ENCODE results near the gene KRTAP19-1.
"Not testable (repeated sequence)": the region's sequence is repeated elsewhere in the genome, so short reads cannot be mapped to it uniquely, and the experiment has no call there.

KRTAP19-1 gene
- total RNA-seq, result 0 reads per million in 3 donors

DNA sequence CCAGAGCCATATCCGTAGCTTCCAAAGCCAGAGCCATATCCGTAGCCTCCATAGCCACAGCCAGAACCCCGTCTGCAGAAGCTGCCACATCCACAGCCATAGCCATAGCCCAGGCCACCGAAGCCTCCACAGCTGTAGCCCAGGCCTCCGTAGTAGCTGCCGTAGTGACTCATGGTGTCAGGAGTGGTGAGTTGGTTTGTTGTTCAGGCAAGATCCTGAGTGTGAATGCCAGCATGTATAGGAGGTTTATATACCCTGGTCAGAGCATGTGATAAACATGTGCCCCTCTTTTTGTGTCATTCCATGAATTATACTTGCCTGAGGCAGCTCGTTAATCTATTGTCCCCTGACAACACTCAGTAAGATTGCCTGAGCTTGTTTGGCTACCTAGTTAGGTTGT, at the start of gene KRTAP19-1:
Gene KRTAP19-1, minus strand, starts transcription at position 223 of the 400 bp plus-strand sequence. Its CDS starts 50 bp downstream, at position 173.
- Histone ChIP-seq H3K27me3 (replicated peaks; ENCODE audit: control insufficient read depth, insufficient read depth, low read length, poor library complexity, severe bottlenecking) (no peaks in the 10 kb centered on the region), H3K4me1 (ENCODE audit: control insufficient read depth, insufficient read depth, low read length, poor library complexity, severe bottlenecking) (no peaks in the 10 kb centered on the region), H3K4me3 (ENCODE audit: insufficient read depth, low read depth, low read length, poor library complexity, severe bottlenecking) (no peak within 1 kb of the TSS), H3K36me3 (ENCODE audit: control insufficient read depth, insufficient read depth, low read length) (no peaks in the 10 kb centered on the region), H3K9me3 (ENCODE audit: control insufficient read depth, low read length) (no peaks in the 10 kb centered on the region), H3K27ac (ENCODE audit: insufficient read depth, low read length, poor library complexity, severe bottlenecking) (no peak within 1 kb of the TSS)
- no peak for DNase-seq

DNA sequence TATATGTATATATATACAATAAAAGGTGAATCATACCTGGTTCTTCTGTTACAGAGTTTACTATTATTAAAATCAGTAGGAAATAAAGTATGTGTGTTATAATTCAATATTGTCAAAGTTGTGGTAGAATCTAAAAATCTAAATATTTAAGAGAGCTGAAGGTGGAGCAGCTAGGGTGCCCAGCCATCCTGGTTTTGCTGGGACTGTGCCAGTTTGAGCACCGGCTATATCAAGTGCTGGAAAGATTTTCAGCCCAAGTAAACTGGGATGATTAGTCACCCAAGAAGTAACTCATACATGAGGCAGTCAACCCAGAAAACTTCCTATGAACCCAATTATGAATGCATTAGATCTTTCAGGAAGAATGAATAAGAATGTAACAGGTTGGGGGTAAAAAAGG, 38.7 kb upstream of the KRTAP19-1 start:
- no peak for DNase-seq
- Histone ChIP-seq H3K27ac (ENCODE audit: insufficient read depth, low read length, poor library complexity, severe bottlenecking) (no peak overlapping the region), H3K4me1 (ENCODE audit: control insufficient read depth, insufficient read depth, low read length, poor library complexity, severe bottlenecking) (no peaks in the 10 kb centered on the region), H3K4me3 (ENCODE audit: insufficient read depth, low read depth, low read length, poor library complexity, severe bottlenecking) (no peak overlapping the region), H3K27me3 (replicated peaks; ENCODE audit: control insufficient read depth, insufficient read depth, low read length, poor library complexity, severe bottlenecking) (no peaks in the 10 kb centered on the region), H3K9me3 (ENCODE audit: control insufficient read depth, low read length) (no peaks in the 10 kb centered on the region), H3K36me3 (ENCODE audit: control insufficient read depth, insufficient read depth, low read length) (no peaks in the 10 kb centered on the region)

DNA sequence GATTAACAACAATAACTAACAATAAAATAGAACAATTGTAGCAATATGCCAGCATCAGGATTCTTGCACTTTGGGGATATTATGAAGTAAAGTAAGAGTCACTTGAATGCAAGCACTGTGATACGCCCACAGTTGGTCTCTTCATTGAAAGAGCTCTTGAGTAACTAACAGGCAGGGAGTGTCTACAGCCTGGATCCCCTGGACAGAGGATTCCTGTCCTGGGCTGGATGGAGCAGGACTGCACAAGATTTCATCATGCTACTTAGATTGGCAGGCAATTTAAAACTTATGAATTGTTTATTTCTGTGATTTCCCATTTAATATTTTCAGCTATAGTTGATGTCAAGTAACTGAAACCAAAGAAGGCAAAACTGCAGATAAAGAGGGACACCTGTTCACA, 35.5 kb upstream of the KRTAP19-1 start:
- DNase-seq, result no peak

DNA sequence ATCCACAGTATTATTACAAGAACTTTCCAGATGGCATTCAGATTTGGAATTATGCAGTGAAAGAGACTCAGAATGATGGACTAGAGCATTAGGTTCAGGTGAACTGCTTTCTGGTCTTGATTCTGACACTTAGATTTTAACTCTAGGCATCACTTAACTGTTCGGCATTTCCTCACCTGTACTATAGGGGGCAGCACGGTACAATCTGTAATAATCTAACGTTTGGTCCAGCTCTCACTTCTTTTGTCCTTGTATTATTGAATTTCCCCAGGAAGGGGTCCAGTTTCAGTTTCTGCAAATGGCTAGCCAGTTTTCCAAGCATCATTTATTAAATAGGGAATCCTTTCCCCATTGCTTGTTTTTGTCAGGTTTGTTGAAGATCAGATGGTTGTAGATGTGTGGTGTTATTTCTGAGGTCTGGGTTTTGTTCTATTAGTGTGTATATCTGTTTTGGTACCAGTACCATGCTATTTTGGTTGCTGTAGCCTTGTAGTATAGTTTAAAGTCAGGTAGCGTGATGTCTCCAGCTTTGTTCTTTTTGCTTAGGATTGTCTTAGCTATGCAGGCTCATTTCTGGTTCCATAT, 25.5 kb upstream of the KRTAP19-1 start:
- H3K36me3 ChIP-seq (ENCODE audit: control insufficient read depth, insufficient read depth, low read length); H3K27ac ChIP-seq (ENCODE audit: insufficient read depth, low read length, poor library complexity, severe bottlenecking); H3K4me1 ChIP-seq (ENCODE audit: control insufficient read depth, insufficient read depth, low read length, poor library complexity, severe bottlenecking); H3K4me3 ChIP-seq (ENCODE audit: insufficient read depth, low read depth, low read length, poor library complexity, severe bottlenecking); H3K27me3 ChIP-seq (replicated peaks; ENCODE audit: control insufficient read depth, insufficient read depth, low read length, poor library complexity, severe bottlenecking); DNase-seq; H3K9me3 ChIP-seq (ENCODE audit: control insufficient read depth, low read length): not testable (repeated sequence)

More for the DNA sequence above, 35.5 kb upstream of the KRTAP19-1 start:
- Histone ChIP-seq H3K27ac (ENCODE audit: insufficient read depth, low read length, poor library complexity, severe bottlenecking) (no peak overlapping the region), H3K27me3 (replicated peaks; ENCODE audit: control insufficient read depth, insufficient read depth, low read length, poor library complexity, severe bottlenecking) (no peaks in the 10 kb centered on the region), H3K9me3 (ENCODE audit: control insufficient read depth, low read length) (no peaks in the 10 kb centered on the region), H3K4me3 (ENCODE audit: insufficient read depth, low read depth, low read length, poor library complexity, severe bottlenecking) (no peak overlapping the region), H3K4me1 (ENCODE audit: control insufficient read depth, insufficient read depth, low read length, poor library complexity, severe bottlenecking) (no peaks in the 10 kb centered on the region), H3K36me3 (ENCODE audit: control insufficient read depth, insufficient read depth, low read length) (no peaks in the 10 kb centered on the region)

DNA sequence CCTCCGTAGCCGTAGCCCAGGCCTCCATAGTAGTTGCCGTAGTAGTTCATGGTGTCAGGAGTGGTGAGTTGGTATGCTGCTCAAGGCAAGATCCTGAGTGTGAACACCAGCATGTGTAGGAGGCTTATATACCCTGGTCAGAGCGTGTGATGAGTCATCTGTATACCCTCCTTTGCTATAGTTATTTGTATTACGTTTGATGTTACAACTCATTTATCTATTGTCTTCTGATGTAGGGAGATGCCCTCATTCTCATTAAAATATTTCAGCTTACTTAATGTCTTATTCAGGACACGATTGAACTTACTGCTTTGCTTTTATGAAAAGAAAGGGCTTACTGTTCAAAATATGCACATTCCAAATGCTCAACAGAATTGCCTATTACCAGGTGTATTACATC, 21.9 kb upstream of the KRTAP19-1 start, which contains the start of gene KRTAP19-5:
Gene KRTAP19-5, minus strand, starts transcription at position 101 of the 400 bp plus-strand sequence. Its CDS starts 51 bp downstream, at position 50.
- no peak for DNase-seq
- no peak within 1 kb of the TSS for H3K27ac ChIP-seq (ENCODE audit: insufficient read depth, low read length, poor library complexity, severe bottlenecking)
- H3K9me3 ChIP-seq (ENCODE audit: control insufficient read depth, low read length), result no peaks in the 10 kb centered on the region
- H3K4me3 ChIP-seq (ENCODE audit: insufficient read depth, low read depth, low read length, poor library complexity, severe bottlenecking), result no peak within 1 kb of the TSS
- H3K36me3 ChIP-seq (ENCODE audit: control insufficient read depth, insufficient read depth, low read length), result no peaks in the 10 kb centered on the region
- no peaks in the 10 kb centered on the region for H3K4me1 ChIP-seq (ENCODE audit: control insufficient read depth, insufficient read depth, low read length, poor library complexity, severe bottlenecking)
- H3K27me3 ChIP-seq (replicated peaks; ENCODE audit: control insufficient read depth, insufficient read depth, low read length, poor library complexity, severe bottlenecking), result no peaks in the 10 kb centered on the region

DNA sequence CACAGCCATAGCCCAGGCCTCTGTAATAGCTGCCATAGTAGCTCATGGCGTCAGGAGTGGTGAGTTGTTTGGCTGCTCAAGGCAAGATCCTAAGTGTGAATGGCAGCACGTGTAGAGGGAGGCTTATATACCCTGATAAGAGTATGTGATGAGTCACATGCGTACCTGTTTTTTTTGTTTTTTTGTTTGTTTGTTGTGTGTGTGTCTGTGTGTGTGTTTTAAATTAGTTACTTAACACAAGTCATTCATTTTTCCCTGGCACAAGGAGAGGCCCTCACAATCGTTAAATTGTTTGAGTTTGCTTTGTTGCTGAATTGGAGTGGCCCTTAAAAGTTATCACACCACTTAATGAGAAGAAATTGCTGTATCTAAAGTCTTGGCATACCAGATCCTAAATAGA, 16.9 kb upstream of the KRTAP19-1 start, which contains the start of gene KRTAP19-4:
Gene KRTAP19-4, minus strand, starts transcription at position 101 of the 400 bp plus-strand sequence. Its CDS starts 55 bp downstream, at position 46.
- Histone ChIP-seq H3K36me3 (ENCODE audit: control insufficient read depth, insufficient read depth, low read length) (no peaks in the 10 kb centered on the region), H3K9me3 (ENCODE audit: control insufficient read depth, low read length) (no peaks in the 10 kb centered on the region), H3K4me3 (ENCODE audit: insufficient read depth, low read depth, low read length, poor library complexity, severe bottlenecking) (no peak within 1 kb of the TSS)

DNA sequence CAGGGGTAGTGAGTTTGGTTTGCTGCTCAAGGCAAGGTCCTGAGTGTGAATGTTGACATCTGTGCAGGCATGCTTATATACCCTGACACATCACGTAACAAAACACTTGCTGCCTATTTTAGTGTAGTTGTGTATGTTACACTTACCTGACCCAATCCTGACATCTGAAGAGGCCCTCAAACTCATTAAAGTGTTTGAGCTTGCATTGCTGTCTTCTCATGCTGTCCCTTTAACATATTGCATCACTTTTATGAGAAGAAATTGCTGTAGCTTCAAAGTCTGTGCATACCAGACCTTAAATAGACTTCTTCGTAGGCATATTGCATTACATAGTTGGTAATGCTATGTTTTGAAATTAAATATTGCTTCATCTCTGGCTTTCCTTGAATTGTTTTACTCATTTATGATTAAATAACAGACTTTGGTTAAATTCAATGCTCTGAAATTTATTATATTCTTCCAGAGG, 11.8 kb upstream of the KRTAP19-1 start, which contains the start of gene KRTAP19-3:
Gene KRTAP19-3, minus strand, starts transcription at position 51 of the 466 bp plus-strand sequence. CDS start 56 bp downstream, outside the sequence.
- H3K4me1 ChIP-seq (ENCODE audit: control insufficient read depth, insufficient read depth, low read length, poor library complexity, severe bottlenecking), result no peaks in the 10 kb centered on the region
- H3K4me3 ChIP-seq (ENCODE audit: insufficient read depth, low read depth, low read length, poor library complexity, severe bottlenecking), result no peak within 1 kb of the TSS
- H3K36me3 ChIP-seq (ENCODE audit: control insufficient read depth, insufficient read depth, low read length), result no peaks in the 10 kb centered on the region
- DNase-seq, result no peak
- no peaks in the 10 kb centered on the region for H3K27me3 ChIP-seq (replicated peaks; ENCODE audit: control insufficient read depth, insufficient read depth, low read length, poor library complexity, severe bottlenecking)
- no peaks in the 10 kb centered on the region for H3K9me3 ChIP-seq (ENCODE audit: control insufficient read depth, low read length)
- H3K27ac ChIP-seq (ENCODE audit: insufficient read depth, low read length, poor library complexity, severe bottlenecking), result no peak within 1 kb of the TSS

More for the DNA sequence above, 16.9 kb upstream of the KRTAP19-1 start, which contains the start of gene KRTAP19-4:
- Histone ChIP-seq H3K4me1 (ENCODE audit: control insufficient read depth, insufficient read depth, low read length, poor library complexity, severe bottlenecking) (no peaks in the 10 kb centered on the region), H3K27ac (ENCODE audit: insufficient read depth, low read length, poor library complexity, severe bottlenecking) (no peak within 1 kb of the TSS), H3K27me3 (replicated peaks; ENCODE audit: control insufficient read depth, insufficient read depth, low read length, poor library complexity, severe bottlenecking) (no peaks in the 10 kb centered on the region)
- no peak for DNase-seq

DNA sequence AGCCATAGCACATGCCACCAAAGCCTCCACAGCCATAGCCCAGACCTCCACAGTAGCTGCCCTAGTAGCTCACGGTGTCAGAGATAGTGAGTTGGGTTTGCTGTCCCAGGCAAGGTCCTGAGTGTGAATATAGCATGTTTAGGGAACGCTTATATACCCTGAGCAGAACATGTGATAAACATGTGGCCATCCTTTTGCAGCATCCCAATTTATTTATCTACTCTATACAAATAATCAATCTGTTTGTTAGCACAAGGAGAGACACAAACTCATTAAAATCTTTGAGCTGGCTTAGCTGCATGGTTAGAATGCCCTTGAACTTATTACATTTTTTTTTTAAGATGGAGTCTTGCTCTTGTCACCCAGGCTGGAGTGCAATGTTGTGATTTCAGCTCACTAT, 7.2 kb upstream of the KRTAP19-1 start, which contains the start of gene KRTAP19-2:
Gene KRTAP19-2, minus strand, starts transcription at position 101 of the 400 bp plus-strand sequence. Its CDS starts 88 bp downstream, at position 13.
- Histone ChIP-seq H3K4me1 (ENCODE audit: control insufficient read depth, insufficient read depth, low read length, poor library complexity, severe bottlenecking) (no peaks in the 10 kb centered on the region), H3K27me3 (replicated peaks; ENCODE audit: control insufficient read depth, insufficient read depth, low read length, poor library complexity, severe bottlenecking) (no peaks in the 10 kb centered on the region), H3K27ac (ENCODE audit: insufficient read depth, low read length, poor library complexity, severe bottlenecking) (no peak within 1 kb of the TSS), H3K9me3 (ENCODE audit: control insufficient read depth, low read length) (no peaks in the 10 kb centered on the region), H3K36me3 (ENCODE audit: control insufficient read depth, insufficient read depth, low read length) (no peaks in the 10 kb centered on the region), H3K4me3 (ENCODE audit: insufficient read depth, low read depth, low read length, poor library complexity, severe bottlenecking) (no peak within 1 kb of the TSS)
- no peak for DNase-seq

DNA sequence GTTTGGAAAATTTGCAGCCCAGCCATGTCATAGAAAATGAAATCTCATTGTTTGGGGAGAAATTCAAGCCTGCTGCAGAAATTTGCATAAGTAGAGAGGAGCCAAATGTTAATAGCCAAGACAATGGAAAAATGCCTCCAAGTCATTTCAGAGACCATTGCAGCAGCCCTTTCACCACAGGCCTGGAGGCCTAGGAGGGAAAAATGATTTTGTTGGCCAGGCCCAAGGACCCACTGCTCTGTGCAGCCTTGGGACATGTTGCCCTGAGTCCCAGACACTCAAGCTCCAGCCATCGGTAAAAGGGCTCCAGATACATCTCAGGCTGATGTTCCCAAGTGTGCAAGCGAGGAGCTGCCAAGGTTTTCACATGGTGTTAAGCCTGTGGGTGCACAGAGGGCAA, 6.0 kb upstream of the KRTAP19-1 start:
- Histone ChIP-seq H3K9me3 (ENCODE audit: control insufficient read depth, low read length) (no peaks in the 10 kb centered on the region), H3K36me3 (ENCODE audit: control insufficient read depth, insufficient read depth, low read length) (no peaks in the 10 kb centered on the region), H3K4me3 (ENCODE audit: insufficient read depth, low read depth, low read length, poor library complexity, severe bottlenecking) (no peak overlapping the region), H3K27me3 (replicated peaks; ENCODE audit: control insufficient read depth, insufficient read depth, low read length, poor library complexity, severe bottlenecking) (no peaks in the 10 kb centered on the region), H3K4me1 (ENCODE audit: control insufficient read depth, insufficient read depth, low read length, poor library complexity, severe bottlenecking) (no peaks in the 10 kb centered on the region), H3K27ac (ENCODE audit: insufficient read depth, low read length, poor library complexity, severe bottlenecking) (no peak overlapping the region)
- no peak for DNase-seq

DNA sequence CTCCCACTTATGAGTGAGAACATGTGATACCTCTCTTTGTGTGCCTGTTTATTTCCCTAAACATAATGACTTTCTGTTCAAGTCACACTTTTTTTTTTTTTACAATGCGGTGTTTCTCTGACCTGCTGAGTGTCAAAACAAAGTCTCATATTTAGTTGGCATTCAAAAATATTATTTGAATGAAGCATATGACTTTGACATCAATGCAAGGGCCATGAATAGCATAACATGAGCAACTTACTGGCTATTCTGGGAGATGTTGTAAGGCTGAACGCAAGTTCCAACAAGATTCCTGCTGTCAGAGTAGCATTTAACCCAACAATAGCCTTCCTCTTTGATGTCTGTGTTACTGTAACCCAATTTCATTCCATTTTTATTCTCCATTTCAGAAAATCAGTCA, 2.0 kb upstream of the KRTAP19-1 start:
- Histone ChIP-seq H3K27ac (ENCODE audit: insufficient read depth, low read length, poor library complexity, severe bottlenecking) (no peak overlapping the region), H3K4me1 (ENCODE audit: control insufficient read depth, insufficient read depth, low read length, poor library complexity, severe bottlenecking) (no peaks in the 10 kb centered on the region)
- no peak for DNase-seq

More for the DNA sequence above, 2.0 kb upstream of the KRTAP19-1 start:
- Histone ChIP-seq H3K4me3 (ENCODE audit: insufficient read depth, low read depth, low read length, poor library complexity, severe bottlenecking) (no peak overlapping the region), H3K36me3 (ENCODE audit: control insufficient read depth, insufficient read depth, low read length) (no peaks in the 10 kb centered on the region), H3K9me3 (ENCODE audit: control insufficient read depth, low read length) (no peaks in the 10 kb centered on the region), H3K27me3 (replicated peaks; ENCODE audit: control insufficient read depth, insufficient read depth, low read length, poor library complexity, severe bottlenecking) (no peaks in the 10 kb centered on the region)
